Measurements from ENCODE around the gene CXCR2. TPM values are rescaled to one million over a fixed set of nuclear protein-coding genes. Genes with fewer than 3 reads are reported as not detected.
"Not testable (repeated sequence)": the region's sequence is repeated elsewhere in the genome, so short reads cannot be mapped to it uniquely, and the experiment has no call there.

CXCR2 gene
- total and polyA plus RNA-seq, 4 donors, result 0.47 to 1.8 (median 0.97) TPM

GRCh38 chr2:218168635-218169462 lies 43.0 kb downstream of the CXCR2 start:
- peak; percentile 67 for DNase-seq (ENCODE audit: low spot score)
- Histone ChIP-seq H3K36me3 (ENCODE audit: control insufficient read depth in 4 of 4, insufficient read depth in 3 of 4, low read depth in 1 of 4, low read length in 3 of 4) (no peaks in the 10 kb centered on the region), H3K4me1 (ENCODE audit: control insufficient read depth in 4 of 4, insufficient read depth in 4 of 4, low read length in 3 of 4) (no peaks in the 10 kb centered on the region), H3K4me3 (ENCODE audit: low read depth in 1 of 3, low read length in 3 of 3) (no peak overlapping the region), H3K27ac (ENCODE audit: low read depth in 1 of 2, low read length in 2 of 2) (no peak overlapping the region), H3K9me3 (ENCODE audit: control insufficient read depth in 4 of 4, low read length in 3 of 4) (no peaks in the 10 kb centered on the region), H3K27me3 (ENCODE audit: control insufficient read depth in 4 of 4, insufficient read depth in 4 of 4, low read length in 3 of 4) (no peaks in the 10 kb centered on the region), H3K9ac (ENCODE audit: low read depth in 1 of 2, low read length in 2 of 2) (no peak overlapping the region)
- 60% methylated on average over 9 of the region's 9 CpGs for WGBS
- TF ChIP-seq HNF4A (conservative IDR thresholded peaks at IDR 0.05), result no peak
- TF ChIP-seq, protein P1, sequence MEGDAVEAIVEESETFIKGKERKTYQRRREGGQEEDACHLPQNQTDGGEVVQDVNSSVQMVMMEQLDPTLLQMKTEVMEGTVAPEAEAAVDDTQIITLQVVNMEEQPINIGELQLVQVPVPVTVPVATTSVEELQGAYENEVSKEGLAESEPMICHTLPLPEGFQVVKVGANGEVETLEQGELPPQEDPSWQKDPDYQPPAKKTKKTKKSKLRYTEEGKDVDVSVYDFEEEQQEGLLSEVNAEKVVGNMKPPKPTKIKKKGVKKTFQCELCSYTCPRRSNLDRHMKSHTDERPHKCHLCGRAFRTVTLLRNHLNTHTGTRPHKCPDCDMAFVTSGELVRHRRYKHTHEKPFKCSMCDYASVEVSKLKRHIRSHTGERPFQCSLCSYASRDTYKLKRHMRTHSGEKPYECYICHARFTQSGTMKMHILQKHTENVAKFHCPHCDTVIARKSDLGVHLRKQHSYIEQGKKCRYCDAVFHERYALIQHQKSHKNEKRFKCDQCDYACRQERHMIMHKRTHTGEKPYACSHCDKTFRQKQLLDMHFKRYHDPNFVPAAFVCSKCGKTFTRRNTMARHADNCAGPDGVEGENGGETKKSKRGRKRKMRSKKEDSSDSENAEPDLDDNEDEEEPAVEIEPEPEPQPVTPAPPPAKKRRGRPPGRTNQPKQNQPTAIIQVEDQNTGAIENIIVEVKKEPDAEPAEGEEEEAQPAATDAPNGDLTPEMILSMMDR (IDR thresholded peaks at IDR 0.05; ENCODE audit: low read depth, low read length, missing input control), result peak; percentile 32
- peak; percentile 33 to 61 for TF ChIP-seq RAD21 (IDR thresholded peaks at IDR 0.05)

DNA sequence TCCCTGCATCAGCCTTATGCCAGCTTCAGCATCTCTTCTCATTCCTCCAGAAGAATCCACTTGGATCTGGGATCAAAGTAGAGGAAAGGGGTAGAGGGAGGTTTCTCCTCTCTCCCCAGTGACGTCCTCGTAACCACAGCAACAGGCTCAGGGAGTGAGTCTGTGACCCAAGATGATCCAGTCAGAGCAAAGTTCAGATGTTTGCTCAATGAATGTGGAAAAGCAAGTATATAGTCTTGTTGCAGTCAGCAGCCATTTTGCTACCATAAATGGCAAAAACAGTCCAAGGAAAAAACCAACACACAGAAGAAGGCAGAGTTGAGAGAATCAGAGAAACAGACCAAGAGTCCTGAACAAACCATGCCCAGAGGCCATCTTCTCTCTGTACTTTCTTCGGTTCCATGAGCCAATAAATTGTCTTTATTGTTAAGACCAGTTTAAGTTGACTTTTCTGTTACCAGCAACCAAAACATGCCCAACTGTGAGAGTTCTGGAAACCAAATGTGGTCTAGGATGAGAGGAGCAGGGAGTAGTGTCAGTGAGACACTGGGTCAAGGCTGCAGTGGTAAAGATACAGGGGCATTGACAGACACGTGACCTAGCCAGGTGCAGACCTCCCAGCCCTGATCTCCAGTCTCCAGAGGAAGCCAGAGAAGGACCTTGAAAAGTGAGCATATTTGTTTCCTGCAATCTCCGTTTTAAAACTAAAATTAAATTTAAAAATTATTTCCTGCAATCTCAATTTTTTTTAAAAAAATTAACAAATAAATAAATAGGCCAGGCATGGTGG lies 44.1 kb downstream of the CXCR2 start:
- no peaks in the 10 kb centered on the region for H3K9me3 ChIP-seq (ENCODE audit: control insufficient read depth in 4 of 4, low read length in 3 of 4)
- H3K36me3 ChIP-seq (ENCODE audit: control insufficient read depth in 4 of 4, insufficient read depth in 3 of 4, low read depth in 1 of 4, low read length in 3 of 4), result no peaks in the 10 kb centered on the region
- DNase-seq (ENCODE audit: low spot score), result no peak
- TF ChIP-seq RXRA (IDR thresholded peaks at IDR 0.05) (peak; percentile 23 to 38), HNF4A (conservative IDR thresholded peaks at IDR 0.05) (peak; percentile 39 to 64), TAF1 (conservative IDR thresholded peaks at IDR 0.05) (no peak), SP1 (IDR thresholded peaks at IDR 0.05) (peak; percentile 59), YY1 (IDR thresholded peaks at IDR 0.05) (peak; percentile 66), RAD21 (IDR thresholded peaks at IDR 0.05) (no peak), GABPA (IDR thresholded peaks at IDR 0.05 in 1 of 2, conservative IDR thresholded peaks at IDR 0.05 in 1 of 2) (no peak)
- TF ChIP-seq, protein P1 (IDR thresholded peaks at IDR 0.05; ENCODE audit: low read depth, low read length, missing input control), result no peak
- H3K27me3 ChIP-seq (ENCODE audit: control insufficient read depth in 4 of 4, insufficient read depth in 4 of 4, low read length in 3 of 4), result no peaks in the 10 kb centered on the region
- H3K4me3 ChIP-seq (ENCODE audit: low read depth in 1 of 3, low read length in 3 of 3), result no peak overlapping the region
- H3K4me1 ChIP-seq (ENCODE audit: control insufficient read depth in 4 of 4, insufficient read depth in 4 of 4, low read length in 3 of 4), result no peaks in the 10 kb centered on the region
- H3K27ac ChIP-seq (ENCODE audit: low read depth in 1 of 2, low read length in 2 of 2), result no peak overlapping the region
- 66% methylated on average over 5 of the region's 5 CpGs for WGBS
- H3K9ac ChIP-seq (ENCODE audit: low read depth in 1 of 2, low read length in 2 of 2), result no peak overlapping the region

DNA sequence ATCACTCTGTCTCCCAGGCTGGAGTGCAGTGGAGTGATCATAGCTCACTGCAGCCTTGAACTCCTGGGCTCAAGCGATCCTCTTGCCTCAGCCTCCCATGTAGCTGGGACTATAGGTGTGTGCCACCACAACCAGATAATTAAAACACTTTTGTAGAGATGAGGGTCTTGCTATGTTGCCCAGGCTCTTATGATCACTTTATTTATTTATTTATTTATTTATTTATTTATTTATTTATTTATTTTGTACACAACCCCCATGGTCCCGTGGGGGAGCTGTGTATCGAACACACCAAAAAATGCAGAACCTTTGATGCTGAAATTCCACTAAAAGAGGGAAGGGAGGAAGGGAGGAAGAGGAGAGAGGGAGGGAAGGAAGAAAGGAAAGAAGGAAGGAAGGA lies 45.9 kb downstream of the CXCR2 start:
- H3K4me3 ChIP-seq (ENCODE audit: low read depth in 1 of 3, low read length in 3 of 3); H3K27me3 ChIP-seq (ENCODE audit: control insufficient read depth in 4 of 4, insufficient read depth in 4 of 4, low read length in 3 of 4); H3K9me3 ChIP-seq (ENCODE audit: control insufficient read depth in 4 of 4, low read length in 3 of 4); H3K36me3 ChIP-seq (ENCODE audit: control insufficient read depth in 4 of 4, insufficient read depth in 3 of 4, low read depth in 1 of 4, low read length in 3 of 4); DNase-seq (ENCODE audit: low spot score); H3K9ac ChIP-seq (ENCODE audit: low read depth in 1 of 2, low read length in 2 of 2); H3K4me1 ChIP-seq (ENCODE audit: control insufficient read depth in 4 of 4, insufficient read depth in 4 of 4, low read length in 3 of 4); H3K27ac ChIP-seq (ENCODE audit: low read depth in 1 of 2, low read length in 2 of 2): not testable (repeated sequence)
- WGBS, result 92% methylated on average over 3 of the region's 3 CpGs
